ENCODE data around the gene SNAI3. TPM values are rescaled to one million over a fixed set of nuclear protein-coding genes. Genes with fewer than 3 reads are reported as not detected.

The SNAI3 gene
- total and polyA plus RNA-seq, 8 donors = 0.19 to 1.9 (median 0.72) TPM

DNA sequence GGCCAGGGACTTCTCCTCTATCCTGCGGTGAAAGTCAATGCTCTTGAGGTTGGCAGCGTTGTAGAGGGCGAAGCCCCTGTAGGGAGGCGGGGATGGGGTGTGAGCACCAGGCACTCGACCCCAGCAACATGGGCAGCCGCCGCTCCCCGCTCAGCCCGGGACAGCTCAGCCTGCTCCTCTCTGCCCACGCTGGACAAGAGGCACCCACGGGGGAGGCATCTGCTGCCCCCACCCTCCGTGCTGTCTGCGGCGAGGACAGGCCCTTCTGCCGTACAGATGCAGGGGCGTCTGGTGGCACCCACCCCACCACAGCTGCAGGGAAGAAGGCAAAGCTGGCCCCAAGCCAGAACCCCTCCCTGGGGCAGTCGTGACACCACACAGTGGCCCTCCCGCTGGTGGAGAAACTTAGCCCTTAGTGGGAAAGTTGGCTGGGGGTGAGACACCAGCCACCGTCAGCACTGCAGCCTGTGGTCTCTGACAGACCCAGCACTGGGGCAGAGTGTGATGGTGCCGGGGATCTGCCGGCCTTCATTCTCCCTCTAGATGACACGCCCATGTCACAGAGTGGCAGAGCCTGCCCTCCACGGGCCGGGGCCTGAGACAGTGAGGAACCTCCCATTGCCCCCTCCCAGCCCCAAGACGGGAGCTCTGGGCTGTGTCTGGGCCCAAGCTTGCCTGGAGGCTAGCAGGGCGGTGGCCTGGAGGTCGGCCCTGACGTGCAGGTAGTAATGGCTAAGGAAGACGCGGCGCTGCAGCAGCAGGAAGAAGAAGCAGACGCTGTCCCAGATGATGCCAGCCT lies 39.5 kb upstream of the SNAI3 start:
- peaks cover 0 to 12% (median 0%) of the 10 kb centered on the region in 3 donors for H3K36me3 ChIP-seq
- H3K27me3 ChIP-seq = no peaks in the 10 kb centered on the region
- no peaks in the 10 kb centered on the region for H3K4me1 ChIP-seq
- FAIRE-seq (no peak), DNase-seq (no peak), ATAC-seq (no peak)
- H3K27ac ChIP-seq = no peak overlapping the region
- no peaks in the 10 kb centered on the region for H3K9me3 ChIP-seq
- no peak overlapping the region for H3K4me3 ChIP-seq
- no peak for TF ChIP-seq CTCF (IDR thresholded peaks at IDR 0.05)
- WGBS, 2 donors = 78 to 87% methylated on average over 32 of the region's 32 CpGs
- intact Hi-C loops (cut with DNase I) = no loop called here

DNA sequence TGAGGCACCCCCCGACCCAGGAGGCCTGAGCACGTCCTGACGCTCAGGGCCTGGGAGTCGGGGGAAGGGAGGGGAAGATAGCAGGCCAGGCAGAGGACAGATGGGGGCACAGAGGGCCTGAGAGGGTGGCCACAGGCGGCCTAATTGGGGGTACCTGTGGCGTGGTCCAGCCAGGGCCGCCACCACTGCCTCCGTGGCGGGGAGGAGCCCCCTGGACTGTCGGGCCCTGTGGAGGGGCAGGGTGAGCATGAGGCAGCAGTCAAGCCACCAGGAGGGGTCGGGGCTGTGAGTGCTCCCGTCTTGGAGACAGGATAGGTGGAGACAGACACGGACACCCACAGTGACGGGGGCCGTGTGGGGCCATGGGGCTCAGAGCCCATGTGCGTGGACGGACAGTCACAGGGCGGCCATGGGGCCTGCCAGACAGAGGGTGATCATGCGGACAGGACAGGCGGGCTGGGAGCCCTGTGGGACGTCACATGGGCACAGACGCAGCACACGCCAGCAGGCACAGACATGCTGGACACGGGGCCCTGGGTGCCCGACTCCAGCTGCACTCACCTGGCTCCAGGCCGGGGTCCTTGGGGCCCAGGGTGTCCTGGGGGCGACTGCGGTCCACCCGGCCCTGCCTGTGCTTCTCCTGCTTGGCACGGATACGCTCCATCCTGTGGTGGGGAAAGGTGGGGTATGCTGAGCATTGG lies 38.7 kb upstream of the SNAI3 start:
- Histone ChIP-seq H3K4me3 (no peak overlapping the region), H3K27me3 (no peaks in the 10 kb centered on the region), H3K4me1 (no peaks in the 10 kb centered on the region), H3K9me3 (no peaks in the 10 kb centered on the region), H3K27ac (no peak overlapping the region), H3K36me3 (peaks cover 0 to 12% (median 0%) of the 10 kb centered on the region in 3 donors)
- 62 to 79% methylated on average over 26 to 31 of the region's 31 CpGs for WGBS, 2 donors
- ATAC-seq (peak in 1 of 4 donors; percentile 13), FAIRE-seq (no peak), DNase-seq (no peak)
- no peak for TF ChIP-seq CTCF (IDR thresholded peaks at IDR 0.05)
- intact Hi-C loops (cut with DNase I) = no loop called here

DNA sequence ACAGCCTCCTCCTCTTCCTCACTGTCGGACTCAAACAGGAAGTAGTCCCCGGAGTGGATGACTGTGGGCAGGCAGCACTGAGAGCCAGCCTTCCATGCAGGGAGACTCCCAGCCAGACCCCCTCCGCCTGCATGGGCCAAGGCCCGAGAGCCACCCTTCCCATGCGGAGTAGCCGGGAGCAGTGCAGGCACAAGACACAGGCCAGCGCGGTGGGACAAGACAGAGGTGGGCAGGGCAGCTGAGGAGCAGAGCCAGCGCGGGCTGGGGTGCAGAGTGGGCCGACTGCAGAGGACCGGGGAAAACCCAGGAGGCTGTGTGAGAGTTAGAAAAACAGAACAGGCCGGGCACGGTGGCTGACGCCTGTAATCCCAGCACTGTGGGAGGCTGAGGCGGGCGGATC lies 37.6 kb upstream of the SNAI3 start:
- intact Hi-C loops (cut with DNase I) = no loop called here
- no peaks in the 10 kb centered on the region for H3K27me3 ChIP-seq
- H3K9me3 ChIP-seq = no peaks in the 10 kb centered on the region
- H3K4me1 ChIP-seq = no peaks in the 10 kb centered on the region
- FAIRE-seq = no peak
- no peak overlapping the region for H3K27ac ChIP-seq
- no peak for ATAC-seq
- no peak overlapping the region for H3K4me3 ChIP-seq
- WGBS, 2 donors = 87 to 94% methylated on average over 16 to 17 of the region's 17 CpGs
- no peak for TF ChIP-seq CTCF (IDR thresholded peaks at IDR 0.05)
- H3K36me3 ChIP-seq = peaks cover 0 to 12% (median 0%) of the 10 kb centered on the region in 3 donors
- no peak for DNase-seq

- no peaks in the 10 kb centered on the region for H3K9me3 ChIP-seq
- no peak for TF ChIP-seq CTCF (IDR thresholded peaks at IDR 0.05)
- no peak for ATAC-seq
- H3K27me3 ChIP-seq = no peaks in the 10 kb centered on the region
- H3K4me1 ChIP-seq = no peaks in the 10 kb centered on the region
- intact Hi-C loops (cut with DNase I) = no loop called here
- no peak for FAIRE-seq
- H3K27ac ChIP-seq = no peak overlapping the region
- peaks cover 0 to 12% (median 0%) of the 10 kb centered on the region in 3 donors for H3K36me3 ChIP-seq
- 76 to 95% methylated on average over 7 to 8 of the region's 8 CpGs for WGBS, 2 donors
- DNase-seq = no peak
- no peak overlapping the region for H3K4me3 ChIP-seq
Observed at GRCh38 chr16:88723507-88723887, 37.2 kb upstream of the SNAI3 start.
